ENCODE results near the gene SHBG. TPM values are rescaled to one million over a fixed set of nuclear protein-coding genes. Genes with fewer than 3 reads are reported as not detected.

SHBG gene
- total RNA-seq, 1 experiment from 2014 or later, result not detected

- TF ChIP-seq, protein P1, sequence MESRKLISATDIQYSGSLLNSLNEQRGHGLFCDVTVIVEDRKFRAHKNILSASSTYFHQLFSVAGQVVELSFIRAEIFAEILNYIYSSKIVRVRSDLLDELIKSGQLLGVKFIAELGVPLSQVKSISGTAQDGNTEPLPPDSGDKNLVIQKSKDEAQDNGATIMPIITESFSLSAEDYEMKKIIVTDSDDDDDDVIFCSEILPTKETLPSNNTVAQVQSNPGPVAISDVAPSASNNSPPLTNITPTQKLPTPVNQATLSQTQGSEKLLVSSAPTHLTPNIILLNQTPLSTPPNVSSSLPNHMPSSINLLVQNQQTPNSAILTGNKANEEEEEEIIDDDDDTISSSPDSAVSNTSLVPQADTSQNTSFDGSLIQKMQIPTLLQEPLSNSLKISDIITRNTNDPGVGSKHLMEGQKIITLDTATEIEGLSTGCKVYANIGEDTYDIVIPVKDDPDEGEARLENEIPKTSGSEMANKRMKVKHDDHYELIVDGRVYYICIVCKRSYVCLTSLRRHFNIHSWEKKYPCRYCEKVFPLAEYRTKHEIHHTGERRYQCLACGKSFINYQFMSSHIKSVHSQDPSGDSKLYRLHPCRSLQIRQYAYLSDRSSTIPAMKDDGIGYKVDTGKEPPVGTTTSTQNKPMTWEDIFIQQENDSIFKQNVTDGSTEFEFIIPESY (IDR thresholded peaks at IDR 0.05; ENCODE audit: extremely low read depth, insufficient replicate concordance, low read length), result no peak
Measured at GRCh38 chr17:7587420-7588151, 42.3 kb upstream of the SHBG start (continued).

DNA sequence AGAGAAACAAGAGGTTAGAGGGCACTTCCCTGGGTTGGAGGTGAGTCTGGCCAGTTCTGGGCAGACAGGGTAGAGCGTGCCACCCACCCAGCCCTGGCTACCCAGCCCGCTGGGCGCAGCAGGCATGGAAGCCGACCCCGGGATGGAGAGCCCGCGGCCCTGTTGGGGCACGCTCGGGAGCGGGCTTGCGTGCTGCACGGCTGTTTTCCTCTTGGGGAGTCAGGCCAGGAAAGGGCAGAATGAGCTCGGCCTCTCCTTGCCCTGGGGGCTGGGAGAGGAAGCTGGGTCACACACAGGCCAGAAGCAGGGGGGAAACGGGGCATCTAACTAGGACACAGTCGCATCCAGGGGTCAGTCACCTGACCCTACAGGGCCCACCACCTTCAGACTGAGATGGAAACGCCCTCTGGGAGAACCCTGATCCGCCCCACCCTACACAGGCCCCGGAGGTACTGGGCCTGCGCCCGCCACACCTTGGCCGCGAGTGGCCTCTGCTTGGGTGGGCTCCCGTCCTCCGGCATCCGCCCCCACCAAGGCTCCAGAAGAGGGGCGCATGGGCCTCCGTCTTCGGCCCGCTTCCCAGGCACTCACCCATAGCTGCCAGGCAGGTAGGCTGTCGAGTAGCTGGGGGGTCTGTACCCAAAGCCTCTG is 41.3 kb upstream of the SHBG start:
- BruUV-seq (replicated peaks), result no TSS peak
- H3K27ac ChIP-seq (ENCODE audit: low read depth, low read length), result no peak overlapping the region
- no peak for ATAC-seq
- peaks cover 2 to 33% of the 10 kb centered on the region in 2 experiments; a peak in 3 of 4 replicates for H3K4me1 ChIP-seq (ENCODE audit: control insufficient read depth in 1 of 2, insufficient read depth in 2 of 2, low read length in 2 of 2)
- H3K27me3 ChIP-seq (ENCODE audit: insufficient read depth, low read length), result no peaks in the 10 kb centered on the region
- H3K9ac ChIP-seq (ENCODE audit: low read length), result no peak overlapping the region
- H3K9me2 ChIP-seq (ENCODE audit: insufficient read depth), result no peaks in the 10 kb centered on the region
- no peak overlapping the region for H3K4me2 ChIP-seq (ENCODE audit: low read length)
- peaks cover 30% of the 10 kb centered on the region for H3K79me2 ChIP-seq (ENCODE audit: insufficient read depth, low read length)
- ChIA-PET RAD21 (ENCODE audit: low non-redundant PET in 1 of 2, low total read pairs in 2 of 2, uncharacterized antibody in 2 of 2, unreplicated experiment in 2 of 2) (no interaction called here), CTCF (no interaction called here), POLR2A (no interaction called here)
- no peak overlapping the region for H3K4me3 ChIP-seq (replicated peaks in 1 of 2; ENCODE audit: low read depth in 1 of 2, low read length in 2 of 2)
- no peaks in the 10 kb centered on the region for H3K9me3 ChIP-seq (ENCODE audit: control insufficient read depth in 1 of 2, insufficient read depth in 1 of 2, low read depth in 1 of 2, low read length in 2 of 2)
- H3K36me3 ChIP-seq (ENCODE audit: control insufficient read depth in 1 of 2, insufficient read depth in 2 of 2, low read length in 2 of 2), result peaks cover 26 to 36% of the 10 kb centered on the region in 2 experiments; a peak in 3 of 4 replicates
- TF ChIP-seq EZH2phosphoT487 (IDR thresholded peaks at IDR 0.05; ENCODE audit: borderline replicate concordance) (no peak), ELF1 (IDR thresholded peaks at IDR 0.05; ENCODE audit: borderline replicate concordance, low read depth) (no peak), EGR1 (IDR thresholded peaks at IDR 0.05; ENCODE audit: low read depth) (no peak), SRF (IDR thresholded peaks at IDR 0.05; ENCODE audit: low read depth) (no peak), SP1 (IDR thresholded peaks at IDR 0.05; ENCODE audit: low read depth) (no peak), EZH2 (IDR thresholded peaks at IDR 0.05) (no peak), POLR2AphosphoS5 (IDR thresholded peaks at IDR 0.05; ENCODE audit: low read depth, low read length) (no peak), POLR2A (IDR thresholded peaks at IDR 0.05; ENCODE audit: borderline replicate concordance, extremely low read depth, insufficient read depth, insufficient read length) (no peak), YY1 (IDR thresholded peaks at IDR 0.05; ENCODE audit: extremely low read depth, insufficient replicate concordance, low read depth, low read length) (no peak), FOSL1 (IDR thresholded peaks at IDR 0.05; ENCODE audit: low read depth) (no peak), SIN3A (IDR thresholded peaks at IDR 0.05; ENCODE audit: low read depth) (no peak), RAD21 (IDR thresholded peaks at IDR 0.05; ENCODE audit: low read depth) (no peak)
- TF ChIP-seq, protein P2, sequence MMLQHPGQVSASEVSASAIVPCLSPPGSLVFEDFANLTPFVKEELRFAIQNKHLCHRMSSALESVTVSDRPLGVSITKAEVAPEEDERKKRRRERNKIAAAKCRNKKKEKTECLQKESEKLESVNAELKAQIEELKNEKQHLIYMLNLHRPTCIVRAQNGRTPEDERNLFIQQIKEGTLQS (IDR thresholded peaks at IDR 0.05), result no peak
- TF ChIP-seq, protein P1 (IDR thresholded peaks at IDR 0.05; ENCODE audit: extremely low read depth, insufficient replicate concordance, low read length), result no peak
- TF ChIP-seq, protein P3, sequence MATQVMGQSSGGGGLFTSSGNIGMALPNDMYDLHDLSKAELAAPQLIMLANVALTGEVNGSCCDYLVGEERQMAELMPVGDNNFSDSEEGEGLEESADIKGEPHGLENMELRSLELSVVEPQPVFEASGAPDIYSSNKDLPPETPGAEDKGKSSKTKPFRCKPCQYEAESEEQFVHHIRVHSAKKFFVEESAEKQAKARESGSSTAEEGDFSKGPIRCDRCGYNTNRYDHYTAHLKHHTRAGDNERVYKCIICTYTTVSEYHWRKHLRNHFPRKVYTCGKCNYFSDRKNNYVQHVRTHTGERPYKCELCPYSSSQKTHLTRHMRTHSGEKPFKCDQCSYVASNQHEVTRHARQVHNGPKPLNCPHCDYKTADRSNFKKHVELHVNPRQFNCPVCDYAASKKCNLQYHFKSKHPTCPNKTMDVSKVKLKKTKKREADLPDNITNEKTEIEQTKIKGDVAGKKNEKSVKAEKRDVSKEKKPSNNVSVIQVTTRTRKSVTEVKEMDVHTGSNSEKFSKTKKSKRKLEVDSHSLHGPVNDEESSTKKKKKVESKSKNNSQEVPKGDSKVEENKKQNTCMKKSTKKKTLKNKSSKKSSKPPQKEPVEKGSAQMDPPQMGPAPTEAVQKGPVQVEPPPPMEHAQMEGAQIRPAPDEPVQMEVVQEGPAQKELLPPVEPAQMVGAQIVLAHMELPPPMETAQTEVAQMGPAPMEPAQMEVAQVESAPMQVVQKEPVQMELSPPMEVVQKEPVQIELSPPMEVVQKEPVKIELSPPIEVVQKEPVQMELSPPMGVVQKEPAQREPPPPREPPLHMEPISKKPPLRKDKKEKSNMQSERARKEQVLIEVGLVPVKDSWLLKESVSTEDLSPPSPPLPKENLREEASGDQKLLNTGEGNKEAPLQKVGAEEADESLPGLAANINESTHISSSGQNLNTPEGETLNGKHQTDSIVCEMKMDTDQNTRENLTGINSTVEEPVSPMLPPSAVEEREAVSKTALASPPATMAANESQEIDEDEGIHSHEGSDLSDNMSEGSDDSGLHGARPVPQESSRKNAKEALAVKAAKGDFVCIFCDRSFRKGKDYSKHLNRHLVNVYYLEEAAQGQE (IDR thresholded peaks at IDR 0.05; ENCODE audit: low read depth), result no peak
- intact Hi-C loops (cut with micrococcal nuclease), result no loop called here
- no peak for DNase-seq (ENCODE audit: low read depth, low spot score)
- no peaks in the 10 kb centered on the region for H4K20me1 ChIP-seq (ENCODE audit: insufficient read depth)
- H2AFZ ChIP-seq (ENCODE audit: low read depth, low read length, poor library complexity, severe bottlenecking), result no peak overlapping the region
